ENCODE data around the gene PIK3R4. TPM values are rescaled to one million over a fixed set of nuclear protein-coding genes. Genes with fewer than 3 reads are reported as not detected.

The PIK3R4 gene
- total RNA-seq, 2 experiments from 2014 or later, result 13.7 to 14.5 TPM

- no peak overlapping the region for H3K4me3 ChIP-seq (ENCODE audit: low read length)
- DNase-seq (no peak), ATAC-seq (ENCODE audit: poor library complexity) (no peak)
- peaks cover 61% of the 10 kb centered on the region for H3K36me3 ChIP-seq (ENCODE audit: insufficient read depth, low read length)
- no peaks in the 10 kb centered on the region for H3K4me1 ChIP-seq (ENCODE audit: insufficient read depth, low read length)
- H3K36me3 Mint-ChIP-seq (ENCODE audit: low read depth), result peaks cover 95% of the 10 kb centered on the region
- H3K27ac ChIP-seq (ENCODE audit: low read depth in 1 of 2, low read length in 2 of 2), result no peak overlapping the region
- H3K4me3 Mint-ChIP-seq, result no peak overlapping the region
- ChIA-PET CTCF (no interaction called here), POLR2A (no interaction called here)
- no peaks in the 10 kb centered on the region for H3K4me1 Mint-ChIP-seq (ENCODE audit: low read depth)
- intact Hi-C loops (cut with DNase I, micrococcal nuclease), result no loop called here
- H3K27ac Mint-ChIP-seq, result no peak overlapping the region
- H3K27me3 ChIP-seq (ENCODE audit: control insufficient read depth in 1 of 2, insufficient read depth in 2 of 2, low read length in 2 of 2), result no peaks in the 10 kb centered on the region
- no peak for TF ChIP-seq CTCF (IDR thresholded peaks at IDR 0.05)
- H3K9me3 ChIP-seq (ENCODE audit: control insufficient read depth in 1 of 2, insufficient read depth in 1 of 2, low read length in 2 of 2), result no peaks in the 10 kb centered on the region
- no peaks in the 10 kb centered on the region for H3K27me3 Mint-ChIP-seq
- no peaks in the 10 kb centered on the region for H3K9me3 Mint-ChIP-seq
Observed at GRCh38 chr3:130686833-130687232, 59.8 kb downstream of the PIK3R4 start.

- no peak overlapping the region for H3K27ac Mint-ChIP-seq
- intact Hi-C loops (cut with DNase I, micrococcal nuclease), result no loop called here
- Histone ChIP-seq H3K9me3 (ENCODE audit: control insufficient read depth in 1 of 2, insufficient read depth in 1 of 2, low read length in 2 of 2) (no peaks in the 10 kb centered on the region), H3K27ac (ENCODE audit: low read depth in 1 of 2, low read length in 2 of 2) (no peak overlapping the region), H3K27me3 (ENCODE audit: control insufficient read depth in 1 of 2, insufficient read depth in 2 of 2, low read length in 2 of 2) (no peaks in the 10 kb centered on the region), H3K36me3 (ENCODE audit: insufficient read depth, low read length) (peaks cover 80% of the 10 kb centered on the region), H3K4me1 (ENCODE audit: insufficient read depth, low read length) (no peaks in the 10 kb centered on the region), H3K4me3 (ENCODE audit: low read length) (no peak overlapping the region)
- no peaks in the 10 kb centered on the region for H3K27me3 Mint-ChIP-seq
- no peak for TF ChIP-seq CTCF (IDR thresholded peaks at IDR 0.05)
- peaks cover 93% of the 10 kb centered on the region for H3K36me3 Mint-ChIP-seq (ENCODE audit: low read depth)
- no peaks in the 10 kb centered on the region for H3K9me3 Mint-ChIP-seq
- no peak overlapping the region for H3K4me3 Mint-ChIP-seq
- no peak for ATAC-seq (ENCODE audit: poor library complexity)
- POLR2A ChIA-PET, result no interaction called here
- CTCF ChIA-PET, result no interaction called here
- H3K4me1 Mint-ChIP-seq (ENCODE audit: low read depth), result no peaks in the 10 kb centered on the region
- no peak for DNase-seq
Observed at GRCh38 chr3:130682131-130682530, 64.5 kb downstream of the PIK3R4 start.

- Mint-ChIP-seq H3K4me1 (ENCODE audit: low read depth) (no peaks in the 10 kb centered on the region), H3K4me3 (no peak overlapping the region), H3K27ac (no peak overlapping the region), H3K27me3 (no peaks in the 10 kb centered on the region), H3K36me3 (ENCODE audit: low read depth) (peaks cover 94% of the 10 kb centered on the region), H3K9me3 (no peaks in the 10 kb centered on the region)
- Histone ChIP-seq H3K27ac (ENCODE audit: low read depth in 1 of 2, low read length in 2 of 2) (no peak overlapping the region), H3K4me1 (ENCODE audit: insufficient read depth, low read length) (no peaks in the 10 kb centered on the region), H3K4me3 (ENCODE audit: low read length) (no peak overlapping the region), H3K9me3 (ENCODE audit: control insufficient read depth in 1 of 2, insufficient read depth in 1 of 2, low read length in 2 of 2) (no peaks in the 10 kb centered on the region), H3K36me3 (ENCODE audit: insufficient read depth, low read length) (peaks cover 72% of the 10 kb centered on the region), H3K27me3 (ENCODE audit: control insufficient read depth in 1 of 2, insufficient read depth in 2 of 2, low read length in 2 of 2) (no peaks in the 10 kb centered on the region)
- CTCF ChIA-PET, result no interaction called here
- ATAC-seq (ENCODE audit: poor library complexity) (no peak), DNase-seq (no peak)
- intact Hi-C loops (cut with DNase I, micrococcal nuclease), result no loop called here
- POLR2A ChIA-PET, result no interaction called here
- no peak for TF ChIP-seq CTCF (IDR thresholded peaks at IDR 0.05)
Observed at GRCh38 chr3:130679218-130679617, 67.4 kb downstream of the PIK3R4 start.

All from CD4-positive, alpha-beta T cell (primary cell).